Measurements from ENCODE around the gene SLC25A20. TPM values are rescaled to one million over a fixed set of nuclear protein-coding genes. Genes with fewer than 3 reads are reported as not detected.

The SLC25A20 gene, protein sequence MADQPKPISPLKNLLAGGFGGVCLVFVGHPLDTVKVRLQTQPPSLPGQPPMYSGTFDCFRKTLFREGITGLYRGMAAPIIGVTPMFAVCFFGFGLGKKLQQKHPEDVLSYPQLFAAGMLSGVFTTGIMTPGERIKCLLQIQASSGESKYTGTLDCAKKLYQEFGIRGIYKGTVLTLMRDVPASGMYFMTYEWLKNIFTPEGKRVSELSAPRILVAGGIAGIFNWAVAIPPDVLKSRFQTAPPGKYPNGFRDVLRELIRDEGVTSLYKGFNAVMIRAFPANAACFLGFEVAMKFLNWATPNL
- total RNA-seq (10 to 100 TPM; 29.1 to 31.5 TPM), polyA plus RNA-seq (40.1 TPM)

DNA sequence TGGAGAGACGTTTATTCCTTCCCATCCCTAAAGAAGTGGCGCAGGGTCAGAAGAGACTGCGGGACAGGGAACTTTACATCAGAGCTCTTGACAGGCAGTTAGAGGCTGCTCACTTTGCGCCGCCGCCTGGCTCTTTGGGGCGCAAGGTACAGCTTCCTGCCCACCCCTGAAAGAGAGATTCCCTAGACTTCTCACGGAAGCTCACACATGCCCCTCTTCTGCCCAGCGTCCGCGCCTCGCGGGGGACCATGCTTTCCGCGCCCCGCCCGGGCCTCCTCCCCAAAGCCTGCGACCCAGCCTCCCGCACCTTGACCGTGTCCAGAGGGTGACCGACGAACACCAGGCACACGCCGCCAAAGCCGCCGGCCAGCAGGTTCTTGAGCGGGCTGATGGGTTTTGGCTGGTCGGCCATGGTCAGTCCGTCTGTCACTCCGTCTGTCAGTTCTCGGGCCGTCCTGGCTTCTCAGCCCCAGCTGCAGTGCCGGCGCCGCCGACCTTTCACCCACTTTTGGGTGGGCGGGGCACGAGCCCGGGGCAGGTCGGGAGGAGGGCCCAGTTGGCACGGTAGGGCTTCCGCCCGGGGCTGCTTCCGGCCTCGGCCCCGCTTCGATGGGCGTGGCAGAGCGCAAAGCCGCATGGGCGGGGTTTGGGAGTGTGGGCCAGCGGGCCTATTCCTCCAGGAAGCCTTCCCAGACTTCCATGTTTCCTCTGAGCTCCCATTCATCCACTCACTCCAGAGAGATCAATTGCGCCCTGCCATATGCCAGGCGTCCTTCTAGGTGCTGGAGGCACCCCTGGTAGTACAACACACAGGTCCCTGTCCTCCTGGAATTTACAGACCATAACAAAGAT lies at the start of gene SLC25A20:
Gene SLC25A20 (minus strand): TSS at position 500 of the 852 bp plus-strand sequence. CDS start 88 bp downstream, at position 412.
- Histone ChIP-seq H3K4me3 (ENCODE audit: low read length) (peak within 1 kb of the TSS; percentile 85), H3K36me3 (ENCODE audit: insufficient read depth, low read length) (no peaks in the 10 kb centered on the region), H3K4me1 (ENCODE audit: insufficient read depth, low read length) (peaks cover 38% of the 10 kb centered on the region), H3K9me3 (ENCODE audit: low read length) (no peaks in the 10 kb centered on the region), H3K27me3 (ENCODE audit: insufficient read depth, low read length, poor library complexity, severe bottlenecking) (no peaks in the 10 kb centered on the region), H3K27ac (ENCODE audit: low read depth, low read length) (peak within 1 kb of the TSS; percentile 74)
- peak within 1 kb of the TSS; percentile 89 to 100 (median 92) for H3K27ac Mint-ChIP-seq
- ChIA-PET POLR2A (interaction anchor here (0.5 to 2.5 kb wide), 8 partner anchors 20 to 775 kb away, joined by 3 to 27 read pairs (median 4); partner anchors contain the start of genes ARIH2 and WDR6), CTCF (interaction anchor here (0.6 to 3.2 kb wide), 10 partner anchors 11 to 197 kb away, joined by 3 to 22 read pairs (median 4); partner anchors contain the start of genes ARIH2 and PRKAR2A)
- peaks cover 37 to 51% (median 41%) of the 10 kb centered on the region in 3 donors for H3K4me1 Mint-ChIP-seq
- H3K36me3 Mint-ChIP-seq, result peaks cover 0 to 6% (median 2%) of the 10 kb centered on the region in 3 donors
- DNase-seq, result peak; percentile 83 to 91 (median 86)
- no peaks in the 10 kb centered on the region for H3K9me3 Mint-ChIP-seq
- no peaks in the 10 kb centered on the region for H3K27me3 Mint-ChIP-seq
- peak within 1 kb of the TSS; percentile 95 to 99 (median 96) for H3K4me3 Mint-ChIP-seq

DNA sequence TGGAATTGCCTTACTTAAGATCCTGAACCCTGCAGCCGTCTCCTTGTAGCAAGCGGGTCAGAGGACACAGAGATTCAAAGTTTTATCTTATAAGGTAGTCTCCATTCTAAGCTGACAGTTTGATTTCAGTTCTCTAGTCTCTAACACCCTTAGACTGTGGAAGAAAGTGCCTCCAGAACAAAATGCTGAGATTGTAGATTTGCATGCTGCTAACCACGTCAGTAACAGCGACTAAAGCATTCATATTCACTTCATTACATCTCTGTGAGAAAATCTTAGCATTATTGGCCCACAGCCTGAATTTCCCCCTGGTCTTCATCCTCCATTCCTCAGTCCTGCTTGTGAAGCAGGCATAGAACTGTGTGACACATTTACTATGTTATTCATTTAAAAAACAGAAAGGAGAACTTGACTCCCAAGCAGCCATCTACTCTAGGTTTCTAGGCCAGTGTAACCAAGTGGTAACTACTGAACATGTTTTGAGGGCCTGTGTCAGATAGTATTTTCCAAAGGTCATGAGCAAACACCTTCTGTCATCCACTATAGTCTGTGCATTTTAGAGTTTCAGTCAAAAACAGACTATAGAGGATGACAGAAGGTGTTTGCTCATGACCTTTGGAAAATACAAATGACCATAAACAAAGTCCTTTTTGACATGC lies 47.3 kb upstream of the SLC25A20 start:
- DNase-seq, result no peak
- H3K27ac ChIP-seq (ENCODE audit: low read depth, low read length), result no peak overlapping the region
- no peaks in the 10 kb centered on the region for H3K36me3 ChIP-seq (ENCODE audit: insufficient read depth, low read length)
- Mint-ChIP-seq H3K27me3 (no peaks in the 10 kb centered on the region), H3K27ac (peak overlapping the region in 5 of 8 donors; percentile 15 to 80 (median 61)), H3K9me3 (no peaks in the 10 kb centered on the region), H3K4me1 (peaks cover 32 to 53% (median 32%) of the 10 kb centered on the region in 3 donors), H3K4me3 (no peak overlapping the region), H3K36me3 (peaks cover 0 to 37% (median 3%) of the 10 kb centered on the region in 3 donors)
- no peak overlapping the region for H3K4me3 ChIP-seq (ENCODE audit: low read length)
- ChIA-PET CTCF (no interaction called here), POLR2A (no interaction called here)
- H3K9me3 ChIP-seq (ENCODE audit: low read length), result no peaks in the 10 kb centered on the region
- H3K4me1 ChIP-seq (ENCODE audit: insufficient read depth, low read length), result no peaks in the 10 kb centered on the region
- H3K27me3 ChIP-seq (ENCODE audit: insufficient read depth, low read length, poor library complexity, severe bottlenecking), result no peaks in the 10 kb centered on the region

DNA sequence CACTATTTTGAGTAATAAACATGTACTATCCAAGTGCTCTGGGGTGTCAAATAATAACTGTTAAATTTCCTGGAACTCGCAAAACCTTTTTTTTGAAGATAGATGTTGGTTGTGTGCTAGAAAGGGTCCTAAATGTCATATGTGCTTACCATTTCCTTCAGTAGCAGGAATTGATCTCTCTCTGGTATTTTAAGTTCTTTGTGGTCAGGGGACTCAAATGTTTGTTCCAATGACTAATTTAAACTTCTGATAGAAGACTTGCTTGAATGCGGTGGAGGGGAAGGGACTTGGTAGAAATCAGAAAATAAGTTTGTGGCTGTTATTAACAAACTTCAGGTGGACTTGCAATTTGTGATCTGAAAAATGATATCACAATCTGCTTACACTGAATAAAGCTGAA lies 46.8 kb upstream of the SLC25A20 start:
- Mint-ChIP-seq H3K4me1 (peaks cover 32 to 54% (median 32%) of the 10 kb centered on the region in 3 donors), H3K27ac (peak overlapping the region; percentile 7 to 75 (median 67)), H3K36me3 (peaks cover 0 to 37% (median 3%) of the 10 kb centered on the region in 3 donors), H3K9me3 (no peaks in the 10 kb centered on the region), H3K27me3 (no peaks in the 10 kb centered on the region), H3K4me3 (no peak overlapping the region)
- no peak for DNase-seq
- H3K4me1 ChIP-seq (ENCODE audit: insufficient read depth, low read length), result no peaks in the 10 kb centered on the region
- H3K27me3 ChIP-seq (ENCODE audit: insufficient read depth, low read length, poor library complexity, severe bottlenecking), result no peaks in the 10 kb centered on the region
- no peak overlapping the region for H3K4me3 ChIP-seq (ENCODE audit: low read length)
- CTCF ChIA-PET, result no interaction called here
- H3K36me3 ChIP-seq (ENCODE audit: insufficient read depth, low read length), result no peaks in the 10 kb centered on the region
- POLR2A ChIA-PET, result no interaction called here
- H3K9me3 ChIP-seq (ENCODE audit: low read length), result no peaks in the 10 kb centered on the region
- H3K27ac ChIP-seq (ENCODE audit: low read depth, low read length), result no peak overlapping the region

DNA sequence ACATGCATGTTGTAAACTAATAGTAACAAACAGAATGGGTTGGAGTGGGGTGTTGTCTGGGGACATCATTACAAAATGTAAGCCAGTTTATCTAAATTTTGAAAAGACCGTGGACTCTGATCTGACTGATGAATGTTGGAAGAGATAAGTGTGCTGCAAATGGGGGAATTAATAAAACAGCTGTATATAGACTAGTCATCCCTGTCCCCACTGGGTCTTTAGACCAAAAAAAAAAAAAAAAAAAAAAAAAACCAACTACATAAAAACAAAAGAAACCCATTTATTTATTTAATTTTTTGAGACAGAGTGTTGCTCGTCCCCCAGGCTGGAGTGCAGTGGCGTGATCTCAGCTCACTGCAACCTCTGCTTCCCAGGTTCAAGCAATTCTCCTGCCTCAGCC lies 40.0 kb upstream of the SLC25A20 start:
- Histone ChIP-seq H3K4me1 (ENCODE audit: insufficient read depth, low read length) (no peaks in the 10 kb centered on the region), H3K27me3 (ENCODE audit: insufficient read depth, low read length, poor library complexity, severe bottlenecking) (no peaks in the 10 kb centered on the region), H3K4me3 (ENCODE audit: low read length) (no peak overlapping the region), H3K36me3 (ENCODE audit: insufficient read depth, low read length) (peaks cover 4% of the 10 kb centered on the region), H3K27ac (ENCODE audit: low read depth, low read length) (no peak overlapping the region), H3K9me3 (ENCODE audit: low read length) (no peaks in the 10 kb centered on the region)
- DNase-seq, result no peak
- H3K4me1 Mint-ChIP-seq, result peaks cover 39 to 53% (median 49%) of the 10 kb centered on the region in 3 donors
- CTCF ChIA-PET, result interaction anchor here (1.2 kb wide), 1 partner anchor 19 kb away, joined by 3 read pairs; no protein-coding TSS in a partner anchor
- POLR2A ChIA-PET, result interaction anchor here (0.7 kb wide), 1 partner anchor 40 kb away, joined by 7 read pairs; the partner anchor contains the start of gene SLC25A20
- no peaks in the 10 kb centered on the region for H3K27me3 Mint-ChIP-seq
- no peaks in the 10 kb centered on the region for H3K9me3 Mint-ChIP-seq
- H3K4me3 Mint-ChIP-seq, result no peak overlapping the region
- H3K36me3 Mint-ChIP-seq, result peaks cover 3 to 50% (median 6%) of the 10 kb centered on the region in 3 donors
- peak overlapping the region in 3 of 8 donors; percentile 40 to 76 (median 47) for H3K27ac Mint-ChIP-seq

DNA sequence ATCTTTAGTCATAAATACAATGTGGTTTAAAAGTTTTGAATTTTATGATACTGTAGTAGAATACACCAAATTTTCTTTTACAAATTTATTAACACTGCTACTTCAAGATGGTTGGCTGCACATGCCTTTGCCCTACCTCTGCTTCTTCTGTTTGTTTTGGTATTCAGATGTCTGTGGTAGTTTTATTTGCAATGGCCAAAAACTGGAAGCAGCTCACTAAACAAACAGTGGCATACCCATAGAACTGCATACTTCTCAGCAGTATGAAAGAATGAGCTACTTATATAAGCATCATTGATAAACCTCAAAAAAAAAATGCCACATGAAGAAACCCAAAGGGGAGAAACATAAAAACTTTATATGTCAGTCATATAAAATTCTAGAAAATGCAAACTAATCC lies 39.5 kb upstream of the SLC25A20 start:
- CTCF ChIA-PET, result interaction anchor here (1.2 kb wide), 1 partner anchor 19 kb away, joined by 3 read pairs; no protein-coding TSS in a partner anchor
- no peaks in the 10 kb centered on the region for H3K9me3 Mint-ChIP-seq
- H3K4me3 ChIP-seq (ENCODE audit: low read length), result no peak overlapping the region
- no peaks in the 10 kb centered on the region for H3K4me1 ChIP-seq (ENCODE audit: insufficient read depth, low read length)
- DNase-seq, result no peak
- no peaks in the 10 kb centered on the region for H3K27me3 Mint-ChIP-seq
- no peaks in the 10 kb centered on the region for H3K27me3 ChIP-seq (ENCODE audit: insufficient read depth, low read length, poor library complexity, severe bottlenecking)
- H3K4me1 Mint-ChIP-seq, result peaks cover 37 to 52% (median 47%) of the 10 kb centered on the region in 3 donors
- POLR2A ChIA-PET, result interaction anchor here (0.7 kb wide), 1 partner anchor 40 kb away, joined by 7 read pairs; the partner anchor contains the start of gene SLC25A20
- H3K27ac Mint-ChIP-seq, result no peak overlapping the region
- H3K4me3 Mint-ChIP-seq, result no peak overlapping the region
- H3K36me3 ChIP-seq (ENCODE audit: insufficient read depth, low read length), result peaks cover 4% of the 10 kb centered on the region
- peaks cover 3 to 50% (median 8%) of the 10 kb centered on the region in 3 donors for H3K36me3 Mint-ChIP-seq
- no peak overlapping the region for H3K27ac ChIP-seq (ENCODE audit: low read depth, low read length)
- no peaks in the 10 kb centered on the region for H3K9me3 ChIP-seq (ENCODE audit: low read length)

GRCh38 chr3:48935530-48935929 lies 36.8 kb upstream of the SLC25A20 start:
- POLR2A ChIA-PET, result no interaction called here
- H3K9me3 Mint-ChIP-seq, result no peaks in the 10 kb centered on the region
- H3K4me1 ChIP-seq (ENCODE audit: insufficient read depth, low read length), result peaks cover 13% of the 10 kb centered on the region
- H3K4me3 Mint-ChIP-seq, result no peak overlapping the region
- H3K36me3 ChIP-seq (ENCODE audit: insufficient read depth, low read length), result peaks cover 4% of the 10 kb centered on the region
- peak overlapping the region in 3 of 8 donors; percentile 24 to 50 (median 48) for H3K27ac Mint-ChIP-seq
- H3K27ac ChIP-seq (ENCODE audit: low read depth, low read length), result no peak overlapping the region
- no peak for DNase-seq
- no peaks in the 10 kb centered on the region for H3K27me3 ChIP-seq (ENCODE audit: insufficient read depth, low read length, poor library complexity, severe bottlenecking)
- CTCF ChIA-PET, result no interaction called here
- no peak overlapping the region for H3K4me3 ChIP-seq (ENCODE audit: low read length)
- no peaks in the 10 kb centered on the region for H3K9me3 ChIP-seq (ENCODE audit: low read length)
- peaks cover 45 to 65% (median 57%) of the 10 kb centered on the region in 3 donors for H3K4me1 Mint-ChIP-seq
- peaks cover 8 to 61% (median 12%) of the 10 kb centered on the region in 3 donors for H3K36me3 Mint-ChIP-seq
- no peaks in the 10 kb centered on the region for H3K27me3 Mint-ChIP-seq

DNA sequence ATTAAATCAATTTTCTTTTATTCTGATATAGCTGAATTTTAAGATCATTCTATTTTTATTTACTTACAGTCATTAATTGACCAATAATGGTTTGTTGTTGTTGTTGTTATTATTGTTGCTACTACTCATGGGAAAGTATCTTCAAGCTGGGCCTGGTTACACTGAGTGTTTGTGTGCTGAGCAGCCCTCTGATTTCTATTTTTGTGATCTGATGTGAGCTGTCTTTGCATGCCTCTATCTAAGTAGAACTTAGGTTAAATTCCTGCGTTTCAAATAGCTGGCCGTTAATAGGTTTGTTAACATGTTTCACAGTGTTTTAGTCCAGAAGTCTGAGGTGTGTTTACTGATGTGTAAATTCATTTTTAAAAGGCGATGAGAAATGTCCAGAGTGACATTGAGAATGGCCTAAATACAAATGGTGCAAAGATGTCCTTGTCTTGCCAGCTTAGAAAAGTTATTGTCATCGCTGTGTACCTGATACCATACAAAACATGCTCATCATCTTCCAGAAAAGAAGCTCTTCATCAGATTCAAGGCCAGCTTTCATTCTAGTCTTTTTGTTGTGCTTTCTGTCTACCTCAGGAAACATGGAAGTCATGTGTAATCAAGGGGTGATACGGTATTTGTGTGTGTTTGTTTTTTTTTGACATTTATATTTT lies 35.8 kb upstream of the SLC25A20 start:
- peaks cover 19% of the 10 kb centered on the region for H3K4me1 ChIP-seq (ENCODE audit: insufficient read depth, low read length)
- peaks cover 7% of the 10 kb centered on the region for H3K36me3 ChIP-seq (ENCODE audit: insufficient read depth, low read length)
- H3K4me3 ChIP-seq (ENCODE audit: low read length), result no peak overlapping the region
- no peaks in the 10 kb centered on the region for H3K9me3 Mint-ChIP-seq
- peak overlapping the region in 2 of 8 donors; percentile 13 to 48 for H3K27ac Mint-ChIP-seq
- ChIA-PET POLR2A (interaction anchor here (0.6 kb wide), 1 partner anchor 997 kb away, joined by 4 read pairs; no protein-coding TSS in a partner anchor), CTCF (interaction anchor here (0.7 to 0.8 kb wide), 2 partner anchors 9 to 13 kb away, joined by 3 read pairs; no protein-coding TSS in a partner anchor)
- no peak for DNase-seq
- H3K27me3 Mint-ChIP-seq, result no peaks in the 10 kb centered on the region
- no peak overlapping the region for H3K4me3 Mint-ChIP-seq
- no peak overlapping the region for H3K27ac ChIP-seq (ENCODE audit: low read depth, low read length)
- H3K27me3 ChIP-seq (ENCODE audit: insufficient read depth, low read length, poor library complexity, severe bottlenecking), result no peaks in the 10 kb centered on the region
- peaks cover 54 to 76% (median 68%) of the 10 kb centered on the region in 3 donors for H3K4me1 Mint-ChIP-seq
- H3K36me3 Mint-ChIP-seq, result peaks cover 12 to 69% (median 16%) of the 10 kb centered on the region in 3 donors
- H3K9me3 ChIP-seq (ENCODE audit: low read length), result no peaks in the 10 kb centered on the region
